Activated naive CD4-positive, alpha-beta T cell treated with anti-CD3 and anti-CD28 coated beads for 36 hours (primary cell): ENCODE measurements around the gene TANC1. TPM values are rescaled to one million over a fixed set of nuclear protein-coding genes. Genes with fewer than 3 reads are reported as not detected.

ENCODE experiments used
- CTCF ChIA-PET: fragments of 350-600 bp; sonication (Branson Sonifier 250); formaldehyde crosslinking; loops from one replicate; lab custom pipeline; 2021; ENCODE audit warnings: antibody characterized with exemption; lab: Charles Lee
- DNase-seq: peaks from one replicate; pipeline ENCODE4 v3.0.0-alpha.2; 2020
- H3K27ac Mint-ChIP-seq: one replicate; pipeline ENCODE4 v1.8.0; 2021; ENCODE audit warnings: mild to moderate bottlenecking, mixed read lengths
- H3K27me3 Mint-ChIP-seq: one replicate; pipeline ENCODE4 v1.8.0; 2021; ENCODE audit warnings: low read depth, mixed read lengths
- H3K36me3 Mint-ChIP-seq: one replicate; pipeline ENCODE4 v1.8.0; 2021; ENCODE audit warnings: low read depth, mixed read lengths
- H3K4me1 Mint-ChIP-seq: one replicate; pipeline ENCODE4 v1.8.0; 2021; ENCODE audit warnings: low read depth, mixed read lengths
- H3K4me3 Mint-ChIP-seq: one replicate; pipeline ENCODE4 v1.8.0; 2021; ENCODE audit warnings: mild to moderate bottlenecking, moderate library complexity, mixed read lengths
- H3K9me3 Mint-ChIP-seq: one replicate; pipeline ENCODE4 v1.8.0; 2021; ENCODE audit warnings: mixed read lengths
- intact Hi-C: fragments of 100-400 bp; cut with micrococcal nuclease; formaldehyde crosslinking; loops from one replicate; pipeline ENCODE4 v1.15.1; 2023
- total RNA-seq, 2 experiments: library from RNA; stranded (reverse); gene quantifications; one replicate each; pipeline ENCODE4 v1.2.3, GENCODE V29; 2021

The TANC1 gene
- total RNA-seq, 2 experiments from 2014 or later = 2.0 to 2.3 TPM

- no peaks in the 10 kb centered on the region for H3K4me1 Mint-ChIP-seq
- intact Hi-C loops = no loop called here
- H3K27ac Mint-ChIP-seq = no peak overlapping the region
- CTCF ChIA-PET = no interaction called here
- H3K36me3 Mint-ChIP-seq = peaks cover 25% of the 10 kb centered on the region
- H3K4me3 Mint-ChIP-seq = no peak overlapping the region
- no peak for DNase-seq
- H3K27me3 Mint-ChIP-seq = no peaks in the 10 kb centered on the region
- H3K9me3 Mint-ChIP-seq = no peaks in the 10 kb centered on the region
Observed at GRCh38 chr2:159246325-159246988, 278.0 kb downstream of the TANC1 start.

DNA sequence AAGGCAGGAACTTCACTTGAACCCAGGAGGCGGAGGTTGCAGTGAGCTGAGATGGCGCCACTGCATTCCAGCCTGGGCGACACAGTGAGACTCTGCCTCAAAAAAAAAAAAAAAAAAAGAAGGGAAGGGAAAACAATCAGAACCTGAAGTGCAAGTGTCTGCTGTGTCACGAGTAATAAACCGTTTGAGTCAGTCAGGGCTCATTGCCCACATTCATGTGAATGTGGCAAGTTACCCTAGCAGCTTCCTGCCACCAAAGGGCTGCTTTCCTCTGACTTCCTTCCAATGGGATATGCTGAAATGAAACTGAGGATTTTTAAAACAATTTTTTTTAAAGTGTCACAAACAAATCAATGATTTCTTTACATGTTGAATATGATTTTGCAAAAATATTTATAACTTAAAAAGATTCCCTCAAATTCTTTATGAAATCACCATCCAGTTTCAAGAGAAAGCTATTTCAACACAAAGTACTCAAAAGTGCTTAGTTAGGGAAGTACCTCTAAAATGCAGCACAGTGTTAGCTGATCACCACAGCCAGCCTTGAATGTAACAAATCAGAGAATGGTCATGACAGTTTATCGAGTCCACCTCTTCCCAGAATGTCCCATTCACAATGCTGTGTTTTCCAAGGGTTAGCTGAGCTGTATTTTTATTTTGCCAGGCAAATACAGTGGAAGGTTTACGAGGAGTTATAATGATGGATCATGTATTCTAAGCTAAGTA lies 281.7 kb downstream of the TANC1 start:
- Mint-ChIP-seq H3K4me3 (no peak overlapping the region), H3K9me3 (no peaks in the 10 kb centered on the region), H3K4me1 (no peaks in the 10 kb centered on the region), H3K27ac (no peak overlapping the region), H3K27me3 (no peaks in the 10 kb centered on the region), H3K36me3 (peaks cover 27% of the 10 kb centered on the region)
- no peak for DNase-seq
- intact Hi-C loops = no loop called here
- CTCF ChIA-PET = interaction anchor here (0.7 kb wide), 1 partner anchor 293 kb away, joined by 5 read pairs; no protein-coding TSS in a partner anchor

DNA sequence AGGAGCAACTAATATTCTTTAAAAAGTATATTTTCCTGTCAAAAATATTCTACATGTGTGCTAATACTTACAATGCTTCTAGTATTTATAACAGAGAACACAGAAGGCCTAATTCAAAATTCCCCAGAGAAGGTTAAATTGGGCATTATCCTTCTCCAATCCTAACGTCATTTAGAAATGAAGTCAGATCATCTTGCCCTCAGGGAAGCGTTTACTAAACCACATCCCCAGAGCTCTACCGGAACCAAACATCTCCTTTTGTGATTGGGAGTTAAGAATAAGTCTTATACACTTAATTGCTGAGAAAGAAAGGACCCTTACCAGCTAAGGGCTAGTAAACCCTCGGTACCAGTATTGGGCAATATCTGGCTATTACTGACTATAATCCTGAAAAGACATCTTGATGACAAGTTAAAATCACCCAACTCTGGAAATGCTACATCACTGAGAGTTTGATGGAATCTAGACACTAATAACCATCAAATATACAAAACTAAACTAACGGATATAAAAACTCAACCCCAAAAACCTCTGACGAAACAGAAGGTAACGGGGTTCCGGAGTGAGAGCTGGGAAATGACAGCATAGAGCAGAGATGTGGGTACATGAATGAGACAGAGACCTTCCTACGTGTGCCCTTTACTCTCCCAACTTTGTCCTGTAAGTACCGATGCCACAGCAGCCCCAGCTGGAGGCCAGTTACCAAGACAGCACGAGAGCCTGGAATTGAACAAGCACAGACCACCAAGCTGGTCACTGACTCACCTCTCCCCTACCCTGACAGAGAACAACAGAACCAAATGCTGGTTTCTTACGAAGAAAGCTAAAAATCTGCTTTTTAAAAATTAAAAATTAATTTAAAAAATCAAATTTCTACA lies 283.1 kb downstream of the TANC1 start:
- Mint-ChIP-seq H3K27me3 (no peaks in the 10 kb centered on the region), H3K4me1 (no peaks in the 10 kb centered on the region), H3K4me3 (no peak overlapping the region), H3K36me3 (peaks cover 24% of the 10 kb centered on the region), H3K27ac (no peak overlapping the region), H3K9me3 (no peaks in the 10 kb centered on the region)
- DNase-seq = no peak
- intact Hi-C loops = no loop called here
- CTCF ChIA-PET = no interaction called here

DNA sequence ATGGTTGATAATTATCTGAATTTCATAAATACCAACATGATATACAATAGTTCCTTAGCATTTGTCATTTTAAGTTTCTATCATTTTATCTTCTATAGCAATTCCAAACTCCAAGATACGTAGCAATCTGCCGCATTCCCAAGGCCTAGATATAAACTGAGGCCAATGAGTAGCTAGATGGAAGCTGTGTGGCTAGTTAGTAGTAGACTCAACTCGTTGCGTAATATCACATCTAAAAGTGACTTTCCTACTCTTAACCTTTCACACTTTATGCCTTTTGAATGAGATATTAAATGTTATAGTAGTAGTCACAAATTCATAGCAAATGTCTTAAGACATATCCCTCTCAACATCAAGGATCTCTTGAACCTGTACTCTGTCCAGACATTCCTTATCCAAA lies 284.5 kb downstream of the TANC1 start:
- Mint-ChIP-seq H3K27ac (no peak overlapping the region), H3K4me1 (no peaks in the 10 kb centered on the region), H3K27me3 (no peaks in the 10 kb centered on the region), H3K36me3 (peaks cover 13% of the 10 kb centered on the region), H3K9me3 (no peaks in the 10 kb centered on the region), H3K4me3 (no peak overlapping the region)
- intact Hi-C loops = no loop called here
- CTCF ChIA-PET = no interaction called here
- no peak for DNase-seq

GRCh38 chr2:159256159-159256558 lies 287.7 kb downstream of the TANC1 start:
- Mint-ChIP-seq H3K4me3 (no peak overlapping the region), H3K9me3 (no peaks in the 10 kb centered on the region), H3K27me3 (no peaks in the 10 kb centered on the region), H3K36me3 (peaks cover 14% of the 10 kb centered on the region), H3K27ac (no peak overlapping the region), H3K4me1 (no peaks in the 10 kb centered on the region)
- CTCF ChIA-PET = interaction anchor here (1.1 kb wide), 1 partner anchor 28 kb away, joined by 3 read pairs; no protein-coding TSS in a partner anchor
- intact Hi-C loops = no loop called here
- DNase-seq = no peak

DNA sequence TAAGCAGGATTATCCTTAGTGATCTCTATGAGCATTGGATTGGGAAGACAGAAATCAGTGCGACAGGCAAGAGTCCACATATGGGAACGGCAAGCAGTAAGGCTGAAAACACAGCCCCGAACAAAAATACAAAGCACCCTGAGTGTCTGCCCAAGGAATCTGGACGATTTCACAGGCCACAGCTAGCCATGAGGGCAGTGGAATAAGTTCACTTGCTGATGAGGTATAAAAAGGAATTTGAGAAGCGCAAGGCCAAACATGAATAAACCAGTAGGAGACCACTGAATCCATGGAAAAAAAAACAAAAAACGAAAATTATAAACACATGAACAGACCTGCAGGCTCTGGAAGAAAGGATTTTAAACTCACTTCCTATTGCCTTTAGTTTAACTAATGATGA lies 293.8 kb downstream of the TANC1 start:
- Mint-ChIP-seq H3K27ac (no peak overlapping the region), H3K4me3 (no peak overlapping the region), H3K36me3 (peaks cover 16% of the 10 kb centered on the region), H3K27me3 (no peaks in the 10 kb centered on the region), H3K9me3 (no peaks in the 10 kb centered on the region), H3K4me1 (no peaks in the 10 kb centered on the region)
- intact Hi-C loops = no loop called here
- CTCF ChIA-PET = no interaction called here
- no peak for DNase-seq

GRCh38 chr2:159262904-159263303 lies 294.5 kb downstream of the TANC1 start:
- Mint-ChIP-seq H3K4me3 (no peak overlapping the region), H3K27ac (no peak overlapping the region), H3K9me3 (no peaks in the 10 kb centered on the region), H3K36me3 (peaks cover 18% of the 10 kb centered on the region), H3K27me3 (no peaks in the 10 kb centered on the region), H3K4me1 (no peaks in the 10 kb centered on the region)
- DNase-seq = no peak
- intact Hi-C loops = no loop called here
- CTCF ChIA-PET = interaction anchor here (0.6 kb wide), 2 partner anchors 76 to 342 kb away, joined by 3 read pairs; no protein-coding TSS in a partner anchor

DNA sequence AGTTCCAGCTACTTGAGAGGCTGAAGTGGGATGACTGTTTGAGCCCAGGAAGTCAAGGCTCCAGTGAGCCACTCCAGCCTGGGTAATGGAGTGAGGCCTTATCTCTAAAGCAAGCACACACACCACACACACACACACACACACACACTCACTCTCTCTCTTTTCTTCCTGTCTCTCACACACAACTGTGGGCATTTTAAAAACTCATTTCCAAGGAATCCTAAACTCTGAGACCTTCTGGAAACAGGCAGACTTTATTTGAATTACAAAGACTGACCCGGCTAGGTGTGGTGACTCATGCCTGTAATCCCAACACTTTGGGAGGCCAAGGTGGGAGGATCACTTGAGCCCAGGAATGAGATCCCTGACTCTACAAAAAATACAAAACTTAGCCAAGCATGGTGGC lies 296.7 kb downstream of the TANC1 start:
- CTCF ChIA-PET = interaction anchor here (0.7 kb wide), 1 partner anchor 112 kb away, joined by 4 read pairs; no protein-coding TSS in a partner anchor
- H3K27ac Mint-ChIP-seq = no peak overlapping the region

GRCh38 chr2:159266554-159266953 lies 298.1 kb downstream of the TANC1 start:
- H3K27ac Mint-ChIP-seq = no peak overlapping the region
- no peak overlapping the region for H3K4me3 Mint-ChIP-seq
- CTCF ChIA-PET = no interaction called here
- intact Hi-C loops = no loop called here
- no peaks in the 10 kb centered on the region for H3K9me3 Mint-ChIP-seq
- H3K36me3 Mint-ChIP-seq = peaks cover 30% of the 10 kb centered on the region
- H3K4me1 Mint-ChIP-seq = no peaks in the 10 kb centered on the region
- no peak for DNase-seq
- no peaks in the 10 kb centered on the region for H3K27me3 Mint-ChIP-seq

More for the DNA sequence above, 296.7 kb downstream of the TANC1 start:
- intact Hi-C loops = no loop called here
- Mint-ChIP-seq H3K4me1 (no peaks in the 10 kb centered on the region), H3K9me3 (no peaks in the 10 kb centered on the region), H3K36me3 (peaks cover 20% of the 10 kb centered on the region), H3K27me3 (no peaks in the 10 kb centered on the region), H3K4me3 (no peak overlapping the region)
- no peak for DNase-seq

GRCh38 chr2:159267921-159268320 lies 299.5 kb downstream of the TANC1 start:
- no peak for DNase-seq
- Mint-ChIP-seq H3K9me3 (no peaks in the 10 kb centered on the region), H3K4me1 (no peaks in the 10 kb centered on the region), H3K36me3 (peaks cover 34% of the 10 kb centered on the region), H3K27me3 (no peaks in the 10 kb centered on the region), H3K4me3 (no peak overlapping the region), H3K27ac (no peak overlapping the region)
- CTCF ChIA-PET = no interaction called here
- intact Hi-C loops = no loop called here

DNA sequence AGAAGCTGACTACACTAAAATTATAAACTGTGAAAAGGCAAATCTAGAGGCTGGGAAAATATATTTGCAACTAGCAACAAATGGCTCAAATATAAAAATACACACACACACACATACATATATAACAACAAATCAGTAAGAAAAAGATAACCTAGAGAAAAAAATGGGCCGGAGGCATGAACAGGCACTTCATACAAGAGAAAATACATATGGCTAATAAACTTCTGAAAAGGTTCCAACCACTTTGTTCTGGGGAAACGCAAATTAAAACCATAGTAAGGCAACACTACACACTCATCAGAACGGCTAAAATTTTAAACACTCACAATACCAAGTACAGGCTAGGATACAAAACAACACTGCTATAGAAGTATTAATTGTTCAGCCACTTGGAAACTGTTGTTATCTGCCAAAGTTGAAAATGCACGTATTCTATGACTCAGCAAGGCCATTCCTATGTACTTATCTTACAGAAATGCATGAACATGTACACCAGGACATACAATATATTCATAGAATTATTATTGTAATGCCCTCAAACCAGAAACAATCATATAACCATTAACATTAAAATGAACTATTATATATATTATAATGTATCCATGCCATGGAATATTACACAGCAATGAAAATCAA lies 302.4 kb downstream of the TANC1 start:
- no peak overlapping the region for H3K27ac Mint-ChIP-seq
- H3K4me3 Mint-ChIP-seq = no peak overlapping the region
- intact Hi-C loops = no loop called here
- CTCF ChIA-PET = interaction anchor here (0.6 kb wide), 1 partner anchor 367 kb away, joined by 6 read pairs; no protein-coding TSS in a partner anchor
- no peaks in the 10 kb centered on the region for H3K27me3 Mint-ChIP-seq
- H3K36me3 Mint-ChIP-seq = peaks cover 31% of the 10 kb centered on the region
- no peak for DNase-seq
- peaks cover 2% of the 10 kb centered on the region for H3K4me1 Mint-ChIP-seq
- H3K9me3 Mint-ChIP-seq = no peaks in the 10 kb centered on the region

DNA sequence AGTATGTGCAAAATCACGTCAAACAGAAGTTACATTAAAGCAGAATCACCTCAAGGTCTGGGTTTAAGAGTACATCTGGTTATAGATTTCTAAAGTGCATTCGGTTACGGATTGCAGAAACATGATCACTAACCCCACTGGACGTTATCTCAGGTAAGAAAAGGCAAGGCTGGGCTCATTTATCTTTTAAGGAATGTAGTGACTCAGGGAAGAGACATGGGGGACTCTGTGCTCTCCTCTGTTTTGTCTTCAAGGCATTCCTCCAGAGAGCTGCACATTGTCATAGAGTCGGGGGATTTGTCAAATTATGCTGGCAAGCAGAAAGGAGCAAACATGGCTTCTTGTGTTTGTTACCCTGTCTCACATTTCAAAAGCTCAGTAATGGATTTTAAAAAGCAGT lies 303.7 kb downstream of the TANC1 start:
- intact Hi-C loops = no loop called here
- Mint-ChIP-seq H3K9me3 (no peaks in the 10 kb centered on the region), H3K36me3 (peaks cover 29% of the 10 kb centered on the region), H3K27me3 (no peaks in the 10 kb centered on the region), H3K27ac (no peak overlapping the region), H3K4me1 (peaks cover 2% of the 10 kb centered on the region), H3K4me3 (no peak overlapping the region)
- CTCF ChIA-PET = no interaction called here
- DNase-seq = no peak
